IMR-90 (cell line): ENCODE results near the gene FAM151A.

Experiments
- BHLHE40 ChIP-seq: fragments of 150-350 bp; IDR thresholded peaks from 2 replicates; pipeline ENCODE4 v1.6.1; 2016; ENCODE audit warnings: mild to moderate bottlenecking, low read depth, low read length
- FOS ChIP-seq: fragments of 150-350 bp; IDR thresholded peaks from 2 replicates; pipeline ENCODE4 v1.6.1; 2016; ENCODE audit warnings: low read depth, low read length
- MAFK ChIP-seq: IDR thresholded peaks from 2 replicates; pipeline ENCODE4 v1.6.1; 2012; ENCODE audit warnings: low read depth, low read length, improper control_type of control experiment
- POLR2A ChIP-seq: IDR thresholded peaks from 2 replicates; pipeline ENCODE4 v1.6.1; 2012; ENCODE audit warnings: mild to moderate bottlenecking, low read depth, low read length
- SMC3 ChIP-seq: fragments of 150-350 bp; IDR thresholded peaks from 2 replicates; pipeline ENCODE4 v1.6.1; 2016; ENCODE audit warnings: low read depth, mild to moderate bottlenecking, antibody characterized with exemption, low read length, moderate library complexity
- TF ChIP-seq, protein P1 (sequence below): conservative IDR thresholded peaks from 2 replicates; pipeline ENCODE4 v1.5.1; 2012; ENCODE audit warnings: mild to moderate bottlenecking, low read depth, low read length, improper control_type of control experiment
- TF ChIP-seq, protein P2 (sequence below): fragments of 150-350 bp; IDR thresholded peaks from 2 replicates; pipeline ENCODE4 v1.6.1; 2017; ENCODE audit warnings: mild to moderate bottlenecking, antibody characterized with exemption, low read length, low read depth

GRCh38 chr1:54643736-54644135, 20.4 kb upstream of the FAM151A start:
- TF ChIP-seq, protein P1, sequence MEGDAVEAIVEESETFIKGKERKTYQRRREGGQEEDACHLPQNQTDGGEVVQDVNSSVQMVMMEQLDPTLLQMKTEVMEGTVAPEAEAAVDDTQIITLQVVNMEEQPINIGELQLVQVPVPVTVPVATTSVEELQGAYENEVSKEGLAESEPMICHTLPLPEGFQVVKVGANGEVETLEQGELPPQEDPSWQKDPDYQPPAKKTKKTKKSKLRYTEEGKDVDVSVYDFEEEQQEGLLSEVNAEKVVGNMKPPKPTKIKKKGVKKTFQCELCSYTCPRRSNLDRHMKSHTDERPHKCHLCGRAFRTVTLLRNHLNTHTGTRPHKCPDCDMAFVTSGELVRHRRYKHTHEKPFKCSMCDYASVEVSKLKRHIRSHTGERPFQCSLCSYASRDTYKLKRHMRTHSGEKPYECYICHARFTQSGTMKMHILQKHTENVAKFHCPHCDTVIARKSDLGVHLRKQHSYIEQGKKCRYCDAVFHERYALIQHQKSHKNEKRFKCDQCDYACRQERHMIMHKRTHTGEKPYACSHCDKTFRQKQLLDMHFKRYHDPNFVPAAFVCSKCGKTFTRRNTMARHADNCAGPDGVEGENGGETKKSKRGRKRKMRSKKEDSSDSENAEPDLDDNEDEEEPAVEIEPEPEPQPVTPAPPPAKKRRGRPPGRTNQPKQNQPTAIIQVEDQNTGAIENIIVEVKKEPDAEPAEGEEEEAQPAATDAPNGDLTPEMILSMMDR, result no peak
- no peak for TF ChIP-seq FOS
- TF ChIP-seq, protein P2, sequence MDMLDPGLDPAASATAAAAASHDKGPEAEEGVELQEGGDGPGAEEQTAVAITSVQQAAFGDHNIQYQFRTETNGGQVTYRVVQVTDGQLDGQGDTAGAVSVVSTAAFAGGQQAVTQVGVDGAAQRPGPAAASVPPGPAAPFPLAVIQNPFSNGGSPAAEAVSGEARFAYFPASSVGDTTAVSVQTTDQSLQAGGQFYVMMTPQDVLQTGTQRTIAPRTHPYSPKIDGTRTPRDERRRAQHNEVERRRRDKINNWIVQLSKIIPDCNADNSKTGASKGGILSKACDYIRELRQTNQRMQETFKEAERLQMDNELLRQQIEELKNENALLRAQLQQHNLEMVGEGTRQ, result no peak
- TF ChIP-seq POLR2A, result no peak
- TF ChIP-seq BHLHE40, result no peak
- no peak for TF ChIP-seq MAFK
- TF ChIP-seq SMC3, result no peak
